ENCODE data around the gene DEAF1.

- no peak for TF ChIP-seq CTCF (conservative IDR thresholded peaks at IDR 0.05 in 1 of 2, IDR thresholded peaks at IDR 0.05 in 1 of 2; ENCODE audit: extremely low read depth in 1 of 2, insufficient read depth in 1 of 2, low read depth in 1 of 2, low read length in 2 of 2)
- TF ChIP-seq EZH2 (IDR thresholded peaks at IDR 0.05; ENCODE audit: borderline replicate concordance, low read length): no peak
Measured at GRCh38 chr11:628056-628455, 67.0 kb downstream of the DEAF1 start.
